Hepatocyte (in vitro differentiated cells): ENCODE measurements around the gene SERPINA5. TPM values are rescaled to one million over a fixed set of nuclear protein-coding genes. Genes with fewer than 3 reads are reported as not detected.

Source experiments
- DNase-seq: peaks from one replicate; pipeline ENCODE4 v3.0.0-alpha.2; 2016; ENCODE audit warnings: low spot score
- H2AFZ ChIP-seq: fragments of 200-600 bp; sonication (generic); 2 replicates; pipeline ENCODE4 v1.6.0; 2016; ENCODE audit warnings: antibody characterized with exemption, mild to moderate bottlenecking
- H3K27ac ChIP-seq: fragments of 200-600 bp; sonication (generic); 2 replicates; pipeline ENCODE4 v1.5.1; 2016; ENCODE audit warnings: mild to moderate bottlenecking
- H3K27me3 ChIP-seq: fragments of 200-600 bp; sonication (generic); 2 replicates; pipeline ENCODE4 v1.6.1; 2016
- H3K36me3 ChIP-seq: fragments of 200-600 bp; sonication (generic); replicated peaks from 2 replicates; pipeline ENCODE4 v1.5.1; 2016; ENCODE audit warnings: low read depth; ENCODE audit not compliant: insufficient read depth
- H3K4me1 ChIP-seq: fragments of 200-600 bp; sonication (generic); 2 replicates; pipeline ENCODE4 v1.5.1; 2016; ENCODE audit warnings: mild to moderate bottlenecking, moderate library complexity; ENCODE audit not compliant: insufficient read depth
- H3K4me2 ChIP-seq: fragments of 200-600 bp; sonication (generic); 2 replicates; pipeline ENCODE4 v1.6.0; 2016
- H3K4me3 ChIP-seq: fragments of 200-600 bp; sonication (generic); 2 replicates; pipeline ENCODE4 v1.5.1; 2016; ENCODE audit warnings: mild to moderate bottlenecking
- H3K79me2 ChIP-seq: fragments of 200-600 bp; sonication (generic); 2 replicates; pipeline ENCODE4 v1.6.0; 2017; ENCODE audit warnings: mild to moderate bottlenecking
- H3K9me2 ChIP-seq: fragments of 200-600 bp; sonication (generic); replicated peaks from 2 replicates; pipeline ENCODE4 v1.6.0; 2017; ENCODE audit warnings: mild to moderate bottlenecking; ENCODE audit not compliant: insufficient read depth
- H3K9me3 ChIP-seq: fragments of 200-600 bp; sonication (generic); 2 replicates; pipeline ENCODE4 v1.5.1; 2016; ENCODE audit warnings: low read depth, mild to moderate bottlenecking
- H4K20me1 ChIP-seq: fragments of 200-600 bp; sonication (generic); 2 replicates; pipeline ENCODE4 v1.6.0; 2016; ENCODE audit warnings: mild to moderate bottlenecking; ENCODE audit not compliant: insufficient read depth, poor library complexity, severe bottlenecking
- EZH2 ChIP-seq: fragments of 200-600 bp; sonication (generic); IDR thresholded peaks from 2 replicates; pipeline ENCODE4 v1.6.1; 2016; ENCODE audit warnings: antibody characterized with exemption, mild to moderate bottlenecking, borderline replicate concordance
- EZH2phosphoT487 ChIP-seq: fragments of 200-600 bp; sonication (generic); IDR thresholded peaks from one replicate; pipeline ENCODE4 v1.6.1; 2018; ENCODE audit warnings: antibody characterized with exemption, mild to moderate bottlenecking, low read depth, moderate library complexity; ENCODE audit not compliant: unreplicated experiment, severe bottlenecking
- whole genome bisulfite sequencing: methylation state at CpG from one replicate; pipeline ENCODE4 v1.1.6; 2016; ENCODE audit warnings: low lambda C conversion rate; ENCODE audit errors: missing lambda C conversion rate; 5-methylcytosine and 5-hydroxymethylcytosine counted together
- polyA plus RNA-seq: library from polyadenylated mRNA; unstranded; fragments of >200 nt; fragmentation: Nextera tagmentation; extraction: Ambion mirVana; gene quantifications from 2 replicates; pipeline ENCODE4 v1.2.1, GENCODE V29; 2016
- total RNA-seq: library from RNA; depleted of rRNA; stranded (reverse); fragments of >200 nt; gene quantifications from 2 replicates; pipeline ENCODE4 v1.2.3, GENCODE V29; 2014
- TF ChIP-seq, protein P1 (sequence below): fragments of 200-600 bp; sonication (generic); IDR thresholded peaks from 2 replicates; pipeline ENCODE4 v1.5.1; 2016; ENCODE audit warnings: antibody characterized with exemption, mild to moderate bottlenecking; ENCODE audit not compliant: poor library complexity

Gene SERPINA5
- total and polyA plus RNA-seq, 2 experiments from 2014 or later: 88.8 to 98.7 TPM

DNA sequence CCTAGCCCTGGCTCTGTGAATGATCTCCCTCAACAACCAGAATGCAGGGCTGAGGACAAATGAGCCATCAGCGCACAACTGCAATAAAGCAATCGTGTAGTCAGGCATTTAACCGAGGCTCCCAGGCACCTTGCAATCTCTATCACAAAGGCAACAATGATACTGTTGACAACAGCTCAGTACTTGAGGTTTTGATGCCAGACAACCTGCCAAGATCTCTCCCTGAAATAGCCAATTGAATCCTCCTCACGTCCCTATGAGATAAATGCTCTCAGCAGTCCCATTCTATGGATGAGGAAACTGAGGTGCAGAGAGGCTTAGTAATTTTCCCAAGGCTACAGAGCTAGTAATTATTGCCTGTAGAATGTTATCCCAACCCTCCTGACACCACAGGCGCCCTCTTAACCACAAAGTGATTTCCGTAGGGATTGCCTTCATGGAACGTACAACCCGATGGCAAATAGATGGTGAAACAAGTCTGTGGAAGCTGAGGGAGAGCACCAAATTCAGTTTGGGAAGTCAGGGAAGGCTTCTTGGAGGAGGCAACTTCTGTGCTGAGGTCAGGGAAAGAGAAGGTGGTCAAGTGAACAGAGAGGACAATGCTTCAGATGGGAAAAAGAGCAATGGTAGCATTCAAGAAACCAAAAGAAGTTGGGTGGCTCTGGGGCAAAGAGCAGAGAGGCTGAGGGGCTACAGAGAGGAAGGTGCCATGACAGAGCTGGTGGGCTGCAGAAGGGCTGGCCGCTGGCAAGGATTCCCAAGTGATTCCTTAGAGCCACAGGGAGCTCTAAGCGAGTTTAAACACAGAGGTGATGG lies 43.5 kb downstream of the SERPINA5 start:
- Histone ChIP-seq H3K9me2 (no peaks in the 10 kb centered on the region), H3K9me3 (no peaks in the 10 kb centered on the region), H2AFZ (no peak overlapping the region), H3K4me2 (no peak overlapping the region), H3K27me3 (no peaks in the 10 kb centered on the region), H3K36me3 (no peaks in the 10 kb centered on the region), H4K20me1 (no peaks in the 10 kb centered on the region), H3K4me3 (no peak overlapping the region), H3K79me2 (no peaks in the 10 kb centered on the region), H3K27ac (no peak overlapping the region), H3K4me1 (no peaks in the 10 kb centered on the region)
- no peak for DNase-seq
- 88% methylated on average over 10 of the region's 10 CpGs for WGBS
- TF ChIP-seq, protein P1, sequence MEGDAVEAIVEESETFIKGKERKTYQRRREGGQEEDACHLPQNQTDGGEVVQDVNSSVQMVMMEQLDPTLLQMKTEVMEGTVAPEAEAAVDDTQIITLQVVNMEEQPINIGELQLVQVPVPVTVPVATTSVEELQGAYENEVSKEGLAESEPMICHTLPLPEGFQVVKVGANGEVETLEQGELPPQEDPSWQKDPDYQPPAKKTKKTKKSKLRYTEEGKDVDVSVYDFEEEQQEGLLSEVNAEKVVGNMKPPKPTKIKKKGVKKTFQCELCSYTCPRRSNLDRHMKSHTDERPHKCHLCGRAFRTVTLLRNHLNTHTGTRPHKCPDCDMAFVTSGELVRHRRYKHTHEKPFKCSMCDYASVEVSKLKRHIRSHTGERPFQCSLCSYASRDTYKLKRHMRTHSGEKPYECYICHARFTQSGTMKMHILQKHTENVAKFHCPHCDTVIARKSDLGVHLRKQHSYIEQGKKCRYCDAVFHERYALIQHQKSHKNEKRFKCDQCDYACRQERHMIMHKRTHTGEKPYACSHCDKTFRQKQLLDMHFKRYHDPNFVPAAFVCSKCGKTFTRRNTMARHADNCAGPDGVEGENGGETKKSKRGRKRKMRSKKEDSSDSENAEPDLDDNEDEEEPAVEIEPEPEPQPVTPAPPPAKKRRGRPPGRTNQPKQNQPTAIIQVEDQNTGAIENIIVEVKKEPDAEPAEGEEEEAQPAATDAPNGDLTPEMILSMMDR: no peak
- no peak for TF ChIP-seq EZH2phosphoT487
- TF ChIP-seq EZH2: no peak

DNA sequence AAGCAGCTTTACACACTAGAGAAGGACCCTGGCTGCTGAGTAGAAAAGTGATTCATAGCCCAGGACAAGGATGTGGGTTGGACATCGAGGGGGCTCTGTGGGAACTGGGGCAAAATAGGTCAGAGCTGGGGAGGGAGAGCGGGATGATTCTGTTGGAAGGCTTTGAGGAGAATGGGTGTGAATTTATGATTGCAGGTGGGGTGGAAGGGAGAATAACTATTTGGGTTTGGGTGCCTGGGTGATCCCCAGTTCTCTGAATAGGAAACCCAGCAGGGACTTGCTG lies 44.1 kb downstream of the SERPINA5 start:
- no peak overlapping the region for H3K4me2 ChIP-seq
- no peak for DNase-seq
- no peak overlapping the region for H2AFZ ChIP-seq
- no peaks in the 10 kb centered on the region for H3K79me2 ChIP-seq
- no peaks in the 10 kb centered on the region for H3K27me3 ChIP-seq
- no peak overlapping the region for H3K27ac ChIP-seq
- no peaks in the 10 kb centered on the region for H3K36me3 ChIP-seq
- no peaks in the 10 kb centered on the region for H3K4me1 ChIP-seq
- H3K4me3 ChIP-seq: no peak overlapping the region
- WGBS: 93% methylated on average over 2 of the region's 2 CpGs
- TF ChIP-seq EZH2 (no peak), EZH2phosphoT487 (no peak)
- TF ChIP-seq, protein P1: no peak
- no peaks in the 10 kb centered on the region for H4K20me1 ChIP-seq
- H3K9me3 ChIP-seq: no peaks in the 10 kb centered on the region
- no peaks in the 10 kb centered on the region for H3K9me2 ChIP-seq

DNA sequence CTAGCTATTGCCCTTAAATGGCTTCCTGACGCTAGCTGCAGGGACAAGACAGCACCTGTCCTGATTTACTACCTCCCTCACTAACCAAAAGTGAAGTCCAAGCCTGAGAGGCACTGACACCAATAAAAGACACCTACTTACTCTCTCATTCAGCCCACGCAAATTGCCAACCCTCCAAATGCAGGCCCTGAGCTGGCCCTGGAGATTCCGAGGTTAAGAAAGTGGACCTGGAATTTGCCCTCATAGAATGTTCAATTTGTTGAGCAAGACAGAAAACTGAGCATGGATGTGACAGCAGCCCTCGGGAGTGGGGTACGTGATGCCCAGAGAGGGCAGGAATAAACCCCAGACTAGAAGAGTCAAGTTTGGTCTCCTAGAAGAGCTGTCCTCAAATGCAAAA lies 47.4 kb downstream of the SERPINA5 start:
- WGBS: 86% methylated on average over 5 of the region's 5 CpGs
- Histone ChIP-seq H3K4me2 (no peak overlapping the region), H3K9me2 (no peaks in the 10 kb centered on the region), H4K20me1 (no peaks in the 10 kb centered on the region), H2AFZ (no peak overlapping the region), H3K9me3 (no peaks in the 10 kb centered on the region), H3K4me3 (no peak overlapping the region), H3K36me3 (no peaks in the 10 kb centered on the region), H3K4me1 (no peaks in the 10 kb centered on the region), H3K27ac (no peak overlapping the region), H3K79me2 (no peaks in the 10 kb centered on the region), H3K27me3 (no peaks in the 10 kb centered on the region)
- DNase-seq: no peak
- TF ChIP-seq EZH2 (no peak), EZH2phosphoT487 (no peak)
- TF ChIP-seq, protein P1: no peak

DNA sequence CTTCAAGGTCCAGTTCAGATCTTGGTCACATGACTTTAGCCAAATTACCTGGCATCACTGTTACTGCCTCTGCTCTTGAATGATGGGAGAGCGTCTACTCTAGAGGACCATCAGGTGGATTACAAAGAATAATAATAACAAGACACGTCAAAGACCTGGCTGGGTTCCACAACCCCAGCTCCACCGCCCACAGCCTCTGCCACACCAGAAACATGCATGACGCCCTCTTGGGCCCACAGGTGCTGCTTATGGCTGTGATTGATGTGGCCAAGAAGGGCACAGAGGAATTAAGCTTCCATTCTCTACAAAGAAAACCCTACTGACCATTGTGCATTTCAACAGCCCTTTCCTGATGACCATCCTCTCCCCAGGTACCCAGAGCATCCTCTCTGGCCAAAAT lies 49.2 kb downstream of the SERPINA5 start:
- Histone ChIP-seq H3K4me3 (no peak overlapping the region), H4K20me1 (no peaks in the 10 kb centered on the region), H3K4me2 (no peak overlapping the region), H3K9me3 (no peaks in the 10 kb centered on the region), H3K9me2 (no peaks in the 10 kb centered on the region), H3K36me3 (no peaks in the 10 kb centered on the region), H2AFZ (no peak overlapping the region), H3K79me2 (no peaks in the 10 kb centered on the region), H3K27ac (no peak overlapping the region), H3K27me3 (no peaks in the 10 kb centered on the region), H3K4me1 (no peaks in the 10 kb centered on the region)
- DNase-seq: no peak
- WGBS: 93% methylated on average over 4 of the region's 4 CpGs
- TF ChIP-seq EZH2phosphoT487: no peak
- TF ChIP-seq, protein P1: no peak
- TF ChIP-seq EZH2: no peak
